ENCODE results near the gene VWDE.
"Not testable (repeated sequence)": the region's sequence is repeated elsewhere in the genome, so short reads cannot be mapped to it uniquely, and the experiment has no call there.

The VWDE gene

GRCh38 chr7:12403287-12404181 is at the start of gene VWDE:
Gene VWDE (minus strand): TSS chr7:12403865. CDS start chr7:12403716, 149 bp downstream.
- DNase-seq, result peak; percentile 43

- DNase-seq, result not testable (repeated sequence)
Measured at GRCh38 chr7:12453136-12453535, 49.5 kb upstream of the VWDE start.

GRCh38 chr7:12450615-12451014 is 47.0 kb upstream of the VWDE start:
- DNase-seq, result no peak

- no peak for DNase-seq
Measured at GRCh38 chr7:12444785-12445184, 41.1 kb upstream of the VWDE start.

GRCh38 chr7:12440229-12440628 is 36.6 kb upstream of the VWDE start:
- DNase-seq, result no peak

- DNase-seq, result no peak
Measured at GRCh38 chr7:12436896-12437535, 33.4 kb upstream of the VWDE start.

- DNase-seq, result no peak
Measured at GRCh38 chr7:12436126-12436525, 32.5 kb upstream of the VWDE start.

- no peak for DNase-seq
Measured at GRCh38 chr7:12434012-12434642, 30.5 kb upstream of the VWDE start.

GRCh38 chr7:12431886-12432556 is 28.4 kb upstream of the VWDE start:
- no peak for DNase-seq

- DNase-seq, result no peak
Measured at GRCh38 chr7:12425311-12425710, 21.6 kb upstream of the VWDE start.

GRCh38 chr7:12423997-12424745 is 20.5 kb upstream of the VWDE start:
- DNase-seq, result no peak

GRCh38 chr7:12423355-12423996 is 19.8 kb upstream of the VWDE start:
- DNase-seq, result no peak

GRCh38 chr7:12422554-12423320 is 19.1 kb upstream of the VWDE start:
- no peak for DNase-seq

- no peak for DNase-seq
Measured at GRCh38 chr7:12418452-12418851, 14.8 kb upstream of the VWDE start.

- DNase-seq, result no peak
Measured at GRCh38 chr7:12415072-12415471, 11.4 kb upstream of the VWDE start.

- no peak for DNase-seq
Measured at GRCh38 chr7:12412407-12412806, 8.7 kb upstream of the VWDE start.

GRCh38 chr7:12410523-12410922 is 6.9 kb upstream of the VWDE start:
- no peak for DNase-seq

GRCh38 chr7:12409097-12409711 is 5.5 kb upstream of the VWDE start:
- no peak for DNase-seq

- not testable (repeated sequence) for DNase-seq
Measured at GRCh38 chr7:12407652-12408051, 4.0 kb upstream of the VWDE start.

GRCh38 chr7:12402365-12402725 is 1.3 kb downstream of the VWDE start:
- DNase-seq, result no peak

Measured in GDM1 (cell line).